HG02642 (cell line): ENCODE data around the gene ALOX5.
"Not testable (repeated sequence)": the region's sequence is repeated elsewhere in the genome, so short reads cannot be mapped to it uniquely, and the experiment has no call there.

Experiments used
- ATAC-seq: cut with Tn5 transposase; IDR thresholded peaks from one replicate; pipeline ENCODE4 v1.9.1; 2021; ENCODE audit warnings: mild to moderate bottlenecking; ENCODE audit not compliant: unreplicated experiment, poor library complexity

The ALOX5 gene

GRCh38 chr10:45457487-45457886 is 83.5 kb downstream of the ALOX5 start:
- ATAC-seq, result no peak

DNA sequence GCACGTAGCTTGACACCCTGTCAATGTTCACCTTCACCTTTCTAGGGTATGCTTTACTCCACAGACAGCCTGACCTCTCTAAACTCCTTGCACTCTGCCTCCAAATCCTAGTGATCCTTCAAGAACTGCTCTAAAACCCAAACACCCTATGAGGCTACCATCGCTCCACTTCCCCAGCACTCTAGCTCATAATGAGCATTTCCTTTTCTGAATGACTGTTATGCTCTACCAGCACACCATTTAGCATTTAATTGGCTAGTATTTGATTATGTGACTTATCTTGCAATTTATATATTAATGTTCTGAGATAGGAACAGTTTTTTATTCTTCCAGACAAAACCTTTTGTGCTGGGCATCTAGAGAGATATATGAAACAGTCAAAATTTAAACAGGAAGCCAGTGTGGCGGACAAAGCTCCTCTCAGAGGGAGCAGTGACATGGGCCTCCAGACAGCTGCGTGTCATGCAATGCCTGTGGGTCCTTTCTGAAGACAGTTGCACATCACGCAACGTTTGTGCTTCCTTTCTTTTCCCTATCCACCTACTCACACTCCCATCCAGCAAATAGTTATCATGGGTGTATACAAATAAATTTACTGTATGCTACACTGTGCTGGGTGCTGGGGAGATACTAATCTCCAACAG is 86.3 kb downstream of the ALOX5 start:
- peak; percentile 45 for ATAC-seq

DNA sequence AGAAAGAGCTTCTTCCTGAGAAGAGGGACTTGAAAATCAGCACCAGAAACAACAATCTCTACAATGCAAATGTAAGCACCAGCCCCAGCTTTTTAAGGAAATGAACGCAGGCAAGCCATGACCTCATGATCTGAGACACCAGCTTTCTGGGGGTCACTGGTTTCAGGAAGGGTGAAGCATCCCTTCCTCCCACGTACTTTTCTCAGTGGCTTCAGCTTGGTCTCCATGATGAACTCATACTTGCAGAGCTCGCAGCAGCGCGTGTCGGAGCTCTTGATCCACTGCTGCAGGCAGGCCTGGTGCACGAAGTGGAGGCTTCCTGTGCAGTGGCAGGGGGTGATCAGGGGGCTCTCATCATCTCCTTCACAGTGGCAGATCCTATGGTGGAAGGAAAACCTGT is 87.0 kb downstream of the ALOX5 start:
- ATAC-seq, result peak; percentile 73

DNA sequence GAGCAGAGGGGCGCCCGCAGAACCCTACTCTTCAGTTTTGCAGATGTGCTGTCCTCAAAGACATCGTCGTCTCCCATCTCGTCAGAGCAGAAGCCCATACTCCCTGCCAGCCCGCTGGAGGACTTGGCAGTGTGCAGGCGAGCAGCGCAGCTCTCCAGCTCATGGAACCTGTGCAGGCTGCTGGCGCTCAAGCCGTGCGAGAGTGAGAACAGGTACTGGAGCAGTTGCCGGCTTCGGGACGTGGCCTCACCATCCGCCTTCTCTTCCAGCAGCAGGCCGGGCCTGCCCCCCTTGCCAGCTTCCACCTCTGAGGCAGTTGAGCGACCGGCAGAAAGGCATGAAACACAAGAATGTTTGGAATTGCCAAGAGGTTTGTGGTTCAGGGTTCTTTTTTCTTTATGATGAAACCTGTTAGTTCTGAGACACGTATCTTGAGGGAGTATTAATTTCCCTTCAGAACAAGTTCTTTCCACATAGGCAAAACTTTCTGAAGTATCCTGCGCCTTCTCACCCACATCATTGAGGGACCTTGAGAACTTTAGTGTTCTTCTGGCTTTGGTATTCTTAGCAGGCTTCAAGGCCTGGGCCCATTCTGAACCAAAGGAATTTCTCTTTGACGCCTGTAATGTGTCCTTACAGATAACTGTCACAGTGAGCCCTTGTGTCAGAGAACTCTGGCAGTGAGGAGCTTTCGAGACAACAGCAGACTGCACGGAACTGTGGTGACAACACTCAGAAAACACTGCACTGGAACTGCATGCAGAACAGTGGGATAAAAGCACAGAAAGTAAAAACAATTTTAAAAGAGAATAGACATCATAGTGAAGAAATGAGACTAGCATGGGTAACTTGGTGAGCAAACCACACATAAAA is 89.5 kb downstream of the ALOX5 start:
- no peak for ATAC-seq

- ATAC-seq, result peak; percentile 48
Measured at GRCh38 chr10:45464958-45465567, 91.0 kb downstream of the ALOX5 start.

GRCh38 chr10:45466784-45467183 is 92.8 kb downstream of the ALOX5 start:
- ATAC-seq, result no peak

DNA sequence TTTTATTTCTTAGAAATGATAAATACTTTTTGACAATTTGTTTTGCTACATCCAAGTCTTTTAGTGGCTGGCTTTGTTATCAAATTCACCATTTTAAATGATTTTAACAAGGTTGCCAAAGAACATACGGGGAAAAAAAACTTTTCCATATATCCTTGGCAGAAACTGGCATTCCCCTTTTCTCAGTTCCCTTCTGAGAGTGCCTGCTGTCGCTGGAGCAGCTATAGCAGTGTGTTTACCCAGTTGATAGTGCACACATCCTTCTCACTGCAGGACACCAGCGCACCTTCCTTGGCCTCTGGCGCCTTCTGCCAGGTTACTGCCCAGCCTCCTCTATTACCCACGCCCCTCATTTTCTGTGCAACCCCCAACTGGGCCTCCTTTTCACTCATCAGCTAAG is 94.1 kb downstream of the ALOX5 start:
- no peak for ATAC-seq

DNA sequence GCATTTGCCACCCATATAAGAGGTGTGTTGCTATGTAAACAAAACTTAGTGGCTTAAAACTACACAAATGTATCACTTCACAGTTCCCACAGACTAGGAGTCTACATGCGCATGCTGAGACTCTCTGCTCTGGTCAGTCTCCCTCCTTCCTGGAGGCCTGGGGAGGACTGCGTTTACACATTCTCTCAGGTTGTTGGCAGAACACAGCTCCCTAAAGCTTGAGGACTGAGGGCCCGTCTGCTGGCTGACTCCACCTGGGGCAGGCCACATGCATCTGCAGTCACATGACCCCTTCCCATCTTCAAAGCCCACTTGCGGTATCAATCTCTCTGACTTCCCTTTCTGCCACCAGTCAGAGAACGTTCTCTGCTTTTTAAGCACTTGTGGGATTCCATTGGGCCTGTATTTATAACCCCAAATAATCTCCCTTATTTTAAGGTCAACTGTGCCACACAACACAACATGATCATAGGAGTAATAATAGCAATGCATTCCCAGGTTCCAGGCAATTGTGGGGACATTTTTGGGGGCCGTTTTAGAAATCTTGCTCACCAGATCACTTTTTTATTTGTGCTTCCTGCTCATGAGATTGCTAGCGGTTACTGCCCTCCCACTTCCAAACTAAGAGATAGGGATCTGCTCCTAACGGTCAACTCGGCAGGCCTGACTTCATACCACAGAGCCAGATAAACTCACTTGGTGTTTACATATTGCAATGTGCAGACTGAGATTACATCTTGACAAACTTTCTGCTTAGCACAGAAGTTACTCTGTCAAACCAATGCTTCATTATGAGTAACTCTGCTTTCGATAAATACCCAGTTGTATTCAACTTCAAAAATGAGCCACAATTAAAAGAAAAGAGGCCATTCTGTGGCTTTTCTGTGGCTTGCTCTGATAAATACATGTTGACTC is 96.3 kb downstream of the ALOX5 start:
- no peak for ATAC-seq

- ATAC-seq, result no peak
Measured at GRCh38 chr10:45471059-45471458, 97.0 kb downstream of the ALOX5 start.

DNA sequence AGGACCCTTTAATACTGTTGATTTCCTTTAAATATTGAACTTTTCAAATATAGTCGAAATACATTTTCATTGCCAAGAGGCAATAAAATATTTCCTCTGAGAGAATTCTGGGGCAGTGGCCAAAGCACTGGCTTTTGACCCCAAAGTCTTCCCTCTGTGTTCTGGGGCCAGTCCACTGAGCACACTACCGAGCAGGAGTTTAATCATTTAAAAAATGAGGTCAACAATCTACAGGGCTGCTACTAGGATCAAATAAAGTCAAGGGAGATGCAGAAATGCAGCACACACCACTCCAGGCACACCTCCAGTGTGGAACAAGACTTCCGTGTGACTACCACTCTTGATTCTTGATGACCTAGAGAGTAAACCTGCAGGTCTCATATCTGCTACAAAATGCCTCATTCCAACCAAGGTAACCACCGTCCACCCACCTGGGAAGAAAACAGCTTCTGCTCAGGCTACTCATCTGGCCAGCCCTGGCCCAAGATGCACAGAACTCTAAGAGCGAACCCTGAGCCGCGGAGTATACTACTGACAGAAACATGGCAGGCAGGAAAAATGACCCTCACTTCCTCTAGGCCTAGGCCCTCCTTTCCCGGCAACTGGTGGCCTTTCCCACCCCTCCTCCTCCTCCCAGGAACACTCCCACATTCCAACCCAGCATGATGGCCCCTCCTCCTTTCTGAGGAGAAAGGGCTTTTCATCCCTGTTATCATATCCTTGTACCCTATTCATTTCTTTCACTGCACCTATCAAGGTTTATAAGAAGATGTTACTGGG is 97.7 kb downstream of the ALOX5 start:
- ATAC-seq, result no peak

- ATAC-seq, result no peak
Measured at GRCh38 chr10:45473126-45473525, 99.1 kb downstream of the ALOX5 start.

DNA sequence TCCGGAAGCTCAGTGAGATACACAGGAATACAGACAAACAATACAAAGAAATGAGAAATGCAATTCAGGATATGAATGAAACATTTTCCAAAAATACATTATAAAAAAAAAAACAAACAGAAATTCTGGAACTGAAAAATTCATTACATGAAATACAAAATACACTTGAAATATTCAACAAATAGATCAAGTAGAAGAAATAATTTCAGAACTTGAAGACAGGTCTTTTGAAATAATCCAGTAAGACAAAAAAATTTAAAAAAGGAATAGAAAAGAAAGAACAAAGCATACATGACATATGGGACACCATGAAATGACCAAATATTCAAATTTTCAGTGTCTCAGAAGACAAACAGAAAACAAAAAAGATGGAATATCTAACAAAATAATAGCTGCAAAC is 102.5 kb downstream of the ALOX5 start:
- ATAC-seq, result no peak

- no peak for ATAC-seq
Measured at GRCh38 chr10:45480294-45480693, 106.3 kb downstream of the ALOX5 start.

- ATAC-seq, result not testable (repeated sequence)
Measured at GRCh38 chr10:45481100-45481499, 107.1 kb downstream of the ALOX5 start.

GRCh38 chr10:45483002-45483401 is 109.0 kb downstream of the ALOX5 start:
- no peak for ATAC-seq

GRCh38 chr10:45487735-45488134 is 113.7 kb downstream of the ALOX5 start:
- ATAC-seq, result no peak

- ATAC-seq, result no peak
Measured at GRCh38 chr10:45488365-45488764, 114.3 kb downstream of the ALOX5 start.

GRCh38 chr10:45490277-45490676 is 116.3 kb downstream of the ALOX5 start:
- ATAC-seq, result no peak

DNA sequence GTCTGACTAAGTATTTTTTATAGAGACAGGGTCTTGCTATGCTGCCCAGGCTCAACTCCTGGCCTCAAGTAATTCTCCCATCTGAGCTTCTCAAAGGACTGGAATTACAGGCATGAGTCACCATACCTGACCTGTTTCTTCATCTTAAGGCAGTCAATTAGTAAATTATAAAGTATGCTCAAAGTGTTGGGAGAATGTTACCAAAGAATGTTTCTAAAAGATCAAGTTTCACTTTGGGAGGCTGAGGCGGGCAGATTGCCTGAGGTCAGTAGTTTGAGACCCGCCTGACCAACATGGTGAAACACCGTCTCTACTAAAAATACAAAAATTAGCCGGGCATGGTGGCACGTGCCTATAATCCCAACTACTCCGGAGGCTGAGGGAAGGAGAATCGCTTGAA is 117.0 kb downstream of the ALOX5 start:
- no peak for ATAC-seq
